Karpas-422 (cell line): ENCODE data around the gene DOCK2. TPM values are rescaled to one million over a fixed set of nuclear protein-coding genes. Genes with fewer than 3 reads are reported as not detected.
"Not testable (repeated sequence)": the region's sequence is repeated elsewhere in the genome, so short reads cannot be mapped to it uniquely, and the experiment has no call there.

ENCODE experiments used
- DNase-seq: peaks from one replicate; pipeline ENCODE4 v3.0.0-alpha.2; 2015
- H2AFZ ChIP-seq: fragments of 200-600 bp; sonication (generic); 2 replicates; pipeline ENCODE4 v1.6.1; 2014; ENCODE audit warnings: antibody characterized with exemption, low read length, mixed read lengths
- H3K27ac ChIP-seq: fragments of 200-600 bp; sonication (generic); 2 replicates; pipeline ENCODE4 v1.5.1; 2014; ENCODE audit warnings: mild to moderate bottlenecking, low read length, moderate library complexity
- H3K27me3 ChIP-seq: fragments of 200-600 bp; sonication (generic); 2 replicates; pipeline ENCODE4 v1.6.1; 2014; ENCODE audit warnings: low read length, mixed read lengths
- H3K36me3 ChIP-seq: fragments of 200-600 bp; sonication (generic); 2 replicates; pipeline ENCODE4 v1.6.1; 2014; ENCODE audit warnings: low read length, mixed read lengths; ENCODE audit not compliant: insufficient read depth
- H3K4me1 ChIP-seq: fragments of 200-600 bp; sonication (generic); 2 replicates; pipeline ENCODE4 v1.6.1; 2014; ENCODE audit warnings: mild to moderate bottlenecking, low read length, mixed read lengths
- H3K4me2 ChIP-seq: fragments of 200-600 bp; sonication (generic); 2 replicates; pipeline ENCODE4 v1.6.1; 2014; ENCODE audit warnings: low read length, low read depth, mild to moderate bottlenecking; ENCODE audit not compliant: poor library complexity, severe bottlenecking
- H3K4me3 ChIP-seq: fragments of 200-600 bp; sonication (generic); 2 replicates; pipeline ENCODE4 v1.5.1; 2014; ENCODE audit warnings: mild to moderate bottlenecking, antibody characterized with exemption, low read length, mixed read lengths
- H3K79me2 ChIP-seq: fragments of 200-600 bp; sonication (generic); 2 replicates; pipeline ENCODE4 v1.6.1; 2014; ENCODE audit warnings: mild to moderate bottlenecking, low read length, mixed read lengths
- H3K9ac ChIP-seq: fragments of 200-600 bp; sonication (generic); 2 replicates; pipeline ENCODE4 v1.6.0; 2014; ENCODE audit warnings: low read length
- H3K9me2 ChIP-seq: fragments of 200-600 bp; sonication (generic), shearing (Covaris generic); replicated peaks from 2 replicates; pipeline ENCODE4 v1.6.0; 2014; ENCODE audit warnings: mild to moderate bottlenecking, low read length, moderate library complexity; ENCODE audit not compliant: insufficient read depth
- H3K9me3 ChIP-seq: fragments of 300-700, 200-600 bp; sonication (generic); 2 replicates; pipeline ENCODE4 v1.6.1; 2014; ENCODE audit warnings: low read length, mixed read lengths
- H4K20me1 ChIP-seq: fragments of 200-600 bp; sonication (generic); 2 replicates; pipeline ENCODE4 v1.6.1; 2014; ENCODE audit warnings: mild to moderate bottlenecking, antibody characterized with exemption, low read length, low read depth; ENCODE audit not compliant: insufficient read depth
- total RNA-seq: library from RNA; depleted of rRNA; stranded (reverse); fragments of >200 nt; shearing (Covaris generic); gene quantifications from 2 replicates; pipeline ENCODE4 v1.2.3, GENCODE V29; 2014; ENCODE audit warnings: low replicate concordance

Gene DOCK2
- total RNA-seq, 1 experiment from 2014 or later, result 255 TPM

GRCh38 chr5:169607882-169608281, 29.2 kb upstream of the DOCK2 start:
- no peak overlapping the region for H3K4me2 ChIP-seq
- no peaks in the 10 kb centered on the region for H3K9me2 ChIP-seq
- H3K9ac ChIP-seq, result no peak overlapping the region
- no peak overlapping the region for H3K27ac ChIP-seq
- H3K9me3 ChIP-seq, result no peaks in the 10 kb centered on the region
- DNase-seq, result peak; percentile 23
- H3K79me2 ChIP-seq, result no peaks in the 10 kb centered on the region
- H3K36me3 ChIP-seq, result peaks cover 5% of the 10 kb centered on the region
- H4K20me1 ChIP-seq, result no peaks in the 10 kb centered on the region
- H3K4me3 ChIP-seq, result no peak overlapping the region
- 0 out of 2 replicates have a peak, but pooled peaks cover 3% of the 10 kb centered on the region for H3K27me3 ChIP-seq
- H2AFZ ChIP-seq, result no peak overlapping the region
- no peaks in the 10 kb centered on the region for H3K4me1 ChIP-seq

DNA sequence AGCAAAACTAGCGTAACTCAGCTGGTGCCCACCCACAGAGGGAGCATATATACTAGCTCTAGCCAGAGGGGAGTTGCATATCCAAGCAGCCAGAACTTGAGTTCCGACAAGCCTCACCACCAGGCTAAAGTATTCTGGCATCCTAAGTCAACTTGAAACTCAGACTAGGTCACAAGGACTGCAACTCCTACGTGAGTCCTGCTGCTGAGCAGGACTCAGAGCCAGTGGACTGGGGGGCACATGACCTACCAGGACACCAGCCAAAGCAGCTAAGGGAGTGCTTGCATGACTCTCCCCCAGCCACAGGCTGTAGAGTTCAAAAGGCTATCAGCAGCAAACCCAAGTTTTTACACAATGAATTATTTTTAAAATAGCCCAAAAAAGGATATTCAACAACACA, 27.4 kb upstream of the DOCK2 start:
- no peak for DNase-seq
- H3K9me3 ChIP-seq, result no peaks in the 10 kb centered on the region
- no peak overlapping the region for H3K9ac ChIP-seq
- no peak overlapping the region for H3K4me3 ChIP-seq
- H3K4me2 ChIP-seq, result no peak overlapping the region
- no peaks in the 10 kb centered on the region for H3K36me3 ChIP-seq
- no peaks in the 10 kb centered on the region for H3K9me2 ChIP-seq
- H2AFZ ChIP-seq, result no peak overlapping the region
- 0 out of 2 replicates have a peak, but pooled peaks cover 3% of the 10 kb centered on the region for H3K27me3 ChIP-seq
- H3K79me2 ChIP-seq, result no peaks in the 10 kb centered on the region
- no peaks in the 10 kb centered on the region for H4K20me1 ChIP-seq
- H3K4me1 ChIP-seq, result no peaks in the 10 kb centered on the region
- no peak overlapping the region for H3K27ac ChIP-seq

GRCh38 chr5:169610606-169611005, 26.5 kb upstream of the DOCK2 start:
- no peak overlapping the region for H3K4me2 ChIP-seq
- H2AFZ ChIP-seq, result no peak overlapping the region
- 0 out of 2 replicates have a peak, but pooled peaks cover 3% of the 10 kb centered on the region for H3K27me3 ChIP-seq
- no peaks in the 10 kb centered on the region for H3K79me2 ChIP-seq
- H4K20me1 ChIP-seq, result no peaks in the 10 kb centered on the region
- no peaks in the 10 kb centered on the region for H3K9me3 ChIP-seq
- no peak for DNase-seq
- H3K4me1 ChIP-seq, result no peaks in the 10 kb centered on the region
- H3K9ac ChIP-seq, result no peak overlapping the region
- no peak overlapping the region for H3K27ac ChIP-seq
- no peaks in the 10 kb centered on the region for H3K9me2 ChIP-seq
- no peaks in the 10 kb centered on the region for H3K36me3 ChIP-seq
- H3K4me3 ChIP-seq, result no peak overlapping the region

DNA sequence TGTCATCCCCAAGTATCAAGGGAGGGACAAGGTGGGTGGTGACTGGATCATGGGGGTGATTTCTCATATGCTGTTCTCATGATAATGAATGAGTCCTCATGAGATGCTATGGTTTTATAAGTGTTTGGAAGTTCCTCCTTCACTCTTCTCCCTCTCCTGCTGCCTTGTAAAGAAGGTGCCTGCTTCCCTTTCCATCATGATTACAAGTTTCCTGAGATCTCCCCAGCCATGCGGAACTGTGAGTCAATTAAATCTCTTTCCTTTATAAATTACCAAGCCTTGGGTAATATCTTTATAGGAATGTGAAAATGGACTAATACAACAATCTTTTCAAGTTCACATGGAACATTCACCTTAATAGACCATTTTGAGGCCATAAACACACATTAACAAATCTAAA, 21.5 kb upstream of the DOCK2 start:
- Histone ChIP-seq H3K4me1 (no peaks in the 10 kb centered on the region), H3K27me3 (no peaks in the 10 kb centered on the region), H3K79me2 (no peaks in the 10 kb centered on the region), H3K27ac (no peak overlapping the region), H3K9me2 (no peaks in the 10 kb centered on the region), H2AFZ (no peak overlapping the region), H3K9me3 (no peaks in the 10 kb centered on the region), H3K9ac (no peak overlapping the region), H3K4me3 (no peak overlapping the region), H3K4me2 (no peak overlapping the region), H4K20me1 (no peaks in the 10 kb centered on the region), H3K36me3 (no peaks in the 10 kb centered on the region)
- DNase-seq, result peak; percentile 19

- H3K79me2 ChIP-seq, H3K9me2 ChIP-seq, H3K27me3 ChIP-seq, H3K4me3 ChIP-seq, H2AFZ ChIP-seq, H3K4me2 ChIP-seq, H3K4me1 ChIP-seq, H3K27ac ChIP-seq, H3K9ac ChIP-seq, H4K20me1 ChIP-seq, H3K9me3 ChIP-seq, H3K36me3 ChIP-seq: not testable (repeated sequence)
- peak; percentile 29 for DNase-seq
Measured at GRCh38 chr5:169624307-169624706, 12.8 kb upstream of the DOCK2 start.

- Histone ChIP-seq H3K27me3 (no peaks in the 10 kb centered on the region), H4K20me1 (no peaks in the 10 kb centered on the region), H3K27ac (no peak overlapping the region), H3K4me1 (no peaks in the 10 kb centered on the region), H2AFZ (no peak overlapping the region), H3K79me2 (no peaks in the 10 kb centered on the region), H3K36me3 (no peaks in the 10 kb centered on the region), H3K9ac (no peak overlapping the region), H3K9me3 (no peaks in the 10 kb centered on the region), H3K9me2 (0 out of 2 replicates have a peak, but pooled peaks cover 3% of the 10 kb centered on the region), H3K4me2 (no peak overlapping the region), H3K4me3 (no peak overlapping the region)
- DNase-seq, result peak; percentile 15
Measured at GRCh38 chr5:169626779-169627178, 10.3 kb upstream of the DOCK2 start.

GRCh38 chr5:169627551-169627950, 9.5 kb upstream of the DOCK2 start:
- 0 out of 2 replicates have a peak, but pooled peaks cover 3% of the 10 kb centered on the region for H3K9me2 ChIP-seq
- DNase-seq, result peak; percentile 9
- H3K4me3 ChIP-seq, result no peak overlapping the region
- H3K27me3 ChIP-seq, result no peaks in the 10 kb centered on the region; the same call in 1 of the 2 replicates
- H2AFZ ChIP-seq, result no peak overlapping the region
- no peaks in the 10 kb centered on the region for H4K20me1 ChIP-seq
- H3K9me3 ChIP-seq, result no peaks in the 10 kb centered on the region
- H3K9ac ChIP-seq, result no peak overlapping the region
- no peaks in the 10 kb centered on the region for H3K79me2 ChIP-seq
- H3K36me3 ChIP-seq, result no peaks in the 10 kb centered on the region
- H3K4me2 ChIP-seq, result no peak overlapping the region
- no peaks in the 10 kb centered on the region for H3K4me1 ChIP-seq
- no peak overlapping the region for H3K27ac ChIP-seq

DNA sequence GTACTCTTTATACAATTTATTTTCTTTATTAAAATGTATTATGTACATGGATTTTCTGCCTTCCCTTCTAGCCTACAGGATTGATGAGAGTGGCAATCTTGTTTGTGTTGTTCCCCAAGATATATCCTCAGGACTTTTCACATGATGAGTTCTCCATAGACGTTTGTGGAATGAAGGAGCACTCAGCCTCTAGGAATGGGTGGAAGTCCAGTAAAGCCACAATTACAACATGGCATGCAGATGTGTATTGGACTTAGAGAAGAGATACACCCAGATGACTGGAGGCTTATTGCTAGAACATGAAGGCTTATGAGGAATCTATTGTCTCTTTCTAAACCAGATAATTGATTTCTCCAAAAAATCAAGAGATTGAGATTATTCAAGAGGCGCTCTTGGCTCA, 8.2 kb upstream of the DOCK2 start:
- Histone ChIP-seq H3K9me3 (no peaks in the 10 kb centered on the region), H3K4me1 (no peaks in the 10 kb centered on the region), H3K27me3 (no peaks in the 10 kb centered on the region; the same call in 1 of the 2 replicates), H3K27ac (no peak overlapping the region), H4K20me1 (no peaks in the 10 kb centered on the region), H3K9ac (no peak overlapping the region), H2AFZ (no peak overlapping the region), H3K36me3 (no peaks in the 10 kb centered on the region), H3K79me2 (no peaks in the 10 kb centered on the region), H3K4me3 (no peak overlapping the region), H3K9me2 (0 out of 2 replicates have a peak, but pooled peaks cover 3% of the 10 kb centered on the region), H3K4me2 (no peak overlapping the region)
- DNase-seq, result peak; percentile 14
